ENCODE measurements around the gene CTBP2.

CTBP2 gene

DNA sequence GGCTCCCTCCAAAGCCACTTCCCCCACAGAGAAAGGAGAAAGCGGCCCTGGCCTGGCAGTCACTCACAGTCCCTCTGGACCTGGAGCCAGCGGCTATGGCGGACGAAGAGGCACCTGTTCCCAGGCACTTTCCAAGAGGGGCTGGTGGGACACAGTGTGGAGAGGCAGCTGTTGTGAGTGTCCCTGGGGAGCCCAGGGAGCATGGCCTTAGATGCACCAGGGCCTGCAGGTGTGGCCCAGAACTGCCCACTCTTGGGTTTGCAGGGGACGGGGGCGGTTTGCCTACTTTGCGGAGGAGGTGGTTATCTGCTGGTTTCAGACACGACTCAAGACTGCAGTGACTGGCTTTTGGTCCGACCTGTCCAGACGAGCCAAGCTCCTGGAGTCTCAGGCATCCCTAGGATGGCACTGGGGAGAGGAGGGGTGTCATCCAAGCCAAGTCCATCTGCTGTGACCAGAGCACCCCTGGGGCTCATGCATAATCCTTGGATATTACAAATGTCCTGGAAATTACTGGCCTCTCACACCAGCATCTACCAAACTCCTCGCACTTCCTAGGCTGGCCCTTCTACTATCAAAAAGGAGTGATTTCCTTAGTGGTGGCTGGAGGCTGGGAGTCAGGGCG is 18.4 kb downstream of the CTBP2 start:
- no peak for DNase-seq

DNA sequence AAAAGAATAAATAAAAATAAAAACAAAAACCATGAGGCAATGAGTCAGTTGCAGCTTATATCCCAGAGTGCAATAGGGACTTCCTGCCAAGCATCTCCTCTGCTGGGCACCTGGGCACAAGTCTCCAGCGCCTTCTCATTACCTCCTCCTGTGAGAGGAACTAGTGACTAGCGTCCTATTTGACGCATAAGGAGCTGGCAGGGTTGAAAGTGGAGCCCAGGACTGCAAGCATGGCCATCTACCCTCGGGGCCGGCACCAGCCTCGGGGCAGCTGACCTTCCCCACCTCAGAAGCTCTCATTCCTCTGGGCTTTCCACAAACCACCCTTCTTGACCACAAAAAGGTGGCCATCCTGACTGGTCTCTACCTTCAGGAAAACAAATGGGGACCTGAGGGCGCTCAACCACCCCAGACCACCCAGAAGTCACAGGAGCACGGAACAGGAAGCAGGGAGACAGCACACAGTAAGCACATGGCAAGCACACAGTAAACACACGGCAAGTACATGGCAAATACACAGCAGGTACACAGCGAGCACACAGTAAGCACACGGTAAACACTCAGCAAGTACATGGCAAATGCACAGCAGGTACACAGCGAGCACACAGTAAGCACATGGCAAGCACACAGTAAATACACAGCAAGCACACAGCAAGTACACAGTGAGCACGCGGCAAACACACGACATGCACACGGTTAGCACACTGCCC is 19.1 kb downstream of the CTBP2 start:
- DNase-seq, result no peak

DNA sequence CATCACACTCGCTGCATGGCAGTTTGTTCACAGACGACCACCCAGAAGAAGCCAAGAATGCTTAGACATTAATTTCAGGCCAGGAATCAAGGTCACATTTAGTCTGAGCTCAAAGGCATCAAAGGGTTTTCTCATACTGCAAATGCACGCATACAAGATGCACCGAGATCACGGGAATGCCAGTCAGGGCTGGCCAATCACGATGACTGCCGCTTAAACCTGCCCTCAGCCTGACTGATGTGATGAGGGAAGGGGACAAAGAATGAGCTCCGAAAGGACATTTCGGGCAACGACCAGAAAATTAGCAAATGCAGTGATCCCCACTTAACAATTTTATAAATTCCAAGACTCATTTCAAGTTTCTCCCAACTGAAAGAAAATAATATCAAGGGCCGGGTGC is 20.2 kb downstream of the CTBP2 start:
- no peak for DNase-seq

DNA sequence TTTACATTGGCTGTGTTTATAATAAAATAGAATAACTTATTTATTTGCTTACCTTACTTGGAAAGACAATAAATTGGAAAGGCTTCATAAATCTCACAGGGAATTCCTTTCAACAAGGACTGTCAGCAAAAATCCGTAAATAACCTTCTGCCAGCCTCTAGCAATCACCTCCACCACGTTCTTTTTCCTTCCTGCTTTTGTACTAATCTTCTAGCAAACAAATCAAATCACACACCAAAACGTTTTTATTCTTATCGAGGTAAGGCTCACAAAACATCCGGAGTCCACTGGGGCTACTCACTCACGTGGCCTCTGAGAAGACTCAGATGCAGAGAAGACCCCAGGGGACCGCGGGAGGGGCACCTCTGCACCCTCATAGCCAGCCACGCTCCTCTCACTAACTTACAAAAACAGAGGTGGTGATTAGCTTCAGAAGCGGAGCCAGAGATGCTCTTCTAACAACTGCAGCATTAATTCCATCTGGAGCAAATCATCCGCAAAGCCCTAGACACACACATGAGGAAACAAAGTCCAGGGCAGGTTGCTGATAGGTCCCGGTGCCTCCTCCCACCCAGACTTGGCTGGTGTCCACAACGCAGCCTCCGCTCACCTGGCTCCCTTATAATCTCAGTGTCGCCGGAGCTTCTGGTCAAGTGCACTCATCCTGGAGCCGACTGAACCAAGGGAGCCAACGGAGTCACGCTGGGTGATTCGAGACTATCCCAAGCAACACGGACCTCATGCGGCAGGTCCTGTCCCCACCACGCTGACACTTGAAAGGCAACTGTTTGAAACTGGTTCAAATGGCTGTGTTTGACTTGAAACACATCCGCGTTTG is 22.5 kb downstream of the CTBP2 start:
- DNase-seq, result no peak

DNA sequence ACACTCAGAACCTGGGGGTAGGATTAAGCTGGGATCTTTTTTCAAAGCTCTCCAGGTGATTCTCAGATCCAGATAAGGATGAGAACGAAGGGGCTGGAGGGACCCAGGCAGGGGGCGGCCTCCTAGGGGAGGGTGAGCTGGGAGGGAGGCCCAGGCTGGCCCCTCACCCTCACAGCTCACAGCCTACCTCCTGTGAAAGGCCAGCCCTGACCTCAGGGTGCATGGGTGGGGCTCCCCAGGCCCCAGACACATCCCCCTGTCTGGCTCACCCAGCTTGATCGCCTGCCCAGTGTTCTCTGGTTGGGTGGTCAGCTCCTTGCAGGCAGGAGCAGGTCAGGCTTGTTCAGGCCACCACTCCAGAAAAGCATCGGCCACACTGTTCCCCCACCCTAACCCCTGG is 24.3 kb downstream of the CTBP2 start:
- DNase-seq, result no peak

DNA sequence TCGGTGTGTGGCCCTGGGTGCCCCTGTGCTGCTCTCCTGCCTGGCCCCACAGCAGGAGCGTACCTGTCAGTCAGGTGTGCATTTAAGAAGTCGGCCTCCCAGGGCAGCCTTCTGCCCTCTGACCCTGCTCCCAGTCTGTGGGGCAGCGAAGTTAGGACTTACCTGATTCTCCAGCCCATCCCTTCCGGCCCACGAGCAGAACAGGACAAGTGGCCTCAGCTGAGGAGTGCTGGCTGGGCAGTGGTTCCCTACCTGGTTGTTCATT is 24.7 kb downstream of the CTBP2 start:
- no peak for DNase-seq

DNA sequence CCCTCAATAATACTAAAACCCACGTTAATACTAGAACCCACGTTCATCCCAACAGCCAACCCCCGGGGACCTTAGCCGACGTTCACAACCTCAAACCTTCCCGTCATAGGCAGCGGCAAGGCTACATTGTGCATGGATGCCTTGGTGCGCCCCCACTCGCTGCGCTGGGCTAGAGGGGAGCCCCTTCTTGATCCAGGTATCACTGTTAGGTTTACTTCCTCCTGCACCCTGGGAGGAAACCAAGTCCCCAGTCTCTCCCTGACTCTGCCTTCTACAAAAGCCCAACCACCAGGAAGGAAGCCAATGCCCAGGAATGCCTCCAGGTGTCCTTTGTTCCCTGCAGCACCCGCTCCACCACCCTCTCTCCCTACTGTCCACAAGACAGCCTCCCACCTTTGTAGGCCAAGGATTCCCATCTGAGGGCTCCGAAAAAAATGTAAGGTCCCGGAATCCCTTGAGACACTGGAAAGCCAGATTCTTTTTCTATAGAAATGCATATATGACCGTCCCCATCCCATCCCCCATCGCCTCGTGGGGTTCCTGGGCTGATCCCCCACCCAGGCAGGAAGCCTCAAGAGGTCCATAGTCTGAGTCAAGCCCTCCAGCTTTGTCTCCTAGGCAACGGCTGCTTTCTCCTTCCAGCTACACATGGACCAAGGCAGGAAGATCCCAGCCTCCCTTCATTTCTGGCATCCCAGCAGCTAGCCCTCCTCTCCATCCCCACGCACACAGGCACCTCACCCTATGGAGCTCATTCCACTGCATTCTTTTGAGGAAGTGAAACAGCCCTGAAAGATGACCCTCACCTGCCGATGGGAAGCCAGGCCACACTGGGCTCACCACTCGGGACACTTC is 25.2 kb downstream of the CTBP2 start:
- no peak for DNase-seq

DNA sequence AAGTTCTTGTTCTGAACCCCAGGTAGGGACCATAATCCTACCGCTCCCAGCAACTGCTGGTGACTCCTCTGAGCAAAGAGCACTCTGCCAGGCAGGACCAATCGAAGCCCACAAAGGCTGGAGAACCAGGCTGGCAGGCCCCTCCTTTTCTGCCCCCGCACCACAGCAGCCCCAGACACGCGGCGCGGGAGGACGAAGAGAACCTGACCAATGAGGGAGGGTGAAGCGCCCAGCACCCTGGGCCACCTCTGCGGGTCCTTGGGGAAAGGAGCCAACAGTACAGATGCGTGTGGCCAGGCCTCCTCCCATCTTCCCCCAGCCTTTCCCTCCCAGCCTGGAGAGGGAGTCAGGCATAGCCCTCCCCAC is 25.9 kb downstream of the CTBP2 start:
- DNase-seq, result no peak

DNA sequence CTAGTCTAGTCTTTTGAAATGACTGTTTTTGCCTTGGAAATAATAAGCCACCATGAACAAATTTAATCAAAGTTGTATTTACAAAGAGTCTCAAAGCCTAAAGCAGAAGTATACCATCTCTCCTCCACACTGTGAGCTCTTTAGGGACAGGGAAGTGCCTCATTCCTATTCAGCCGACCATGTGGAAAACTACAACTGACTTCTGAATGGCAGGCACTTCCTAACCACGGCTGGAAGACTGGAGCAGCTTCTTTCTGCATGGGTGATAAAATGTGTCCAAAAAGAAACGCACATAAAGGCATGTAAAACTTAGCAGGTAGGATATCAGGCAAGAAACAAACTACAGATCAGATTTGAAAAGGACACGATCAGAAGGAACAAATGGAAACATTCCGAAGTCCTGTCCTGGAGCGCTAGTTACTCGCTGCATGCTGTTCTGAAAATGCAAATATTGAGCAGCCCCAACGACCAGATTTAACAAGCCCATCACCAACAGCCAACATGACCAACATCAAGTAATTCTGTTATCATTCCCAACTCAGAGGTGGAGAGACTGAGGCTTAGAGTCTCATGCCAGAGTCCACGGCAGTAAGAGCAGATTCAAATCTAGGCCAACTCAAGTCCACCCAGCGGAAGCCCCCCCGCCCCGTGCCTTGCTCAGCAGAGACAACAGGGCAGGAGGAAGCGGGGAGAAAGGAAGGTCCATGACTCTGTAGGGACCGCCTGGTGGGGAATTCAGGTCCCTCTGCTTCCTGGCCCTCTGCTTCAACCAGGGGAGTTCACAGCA is 26.5 kb downstream of the CTBP2 start:
- no peak for DNase-seq

DNA sequence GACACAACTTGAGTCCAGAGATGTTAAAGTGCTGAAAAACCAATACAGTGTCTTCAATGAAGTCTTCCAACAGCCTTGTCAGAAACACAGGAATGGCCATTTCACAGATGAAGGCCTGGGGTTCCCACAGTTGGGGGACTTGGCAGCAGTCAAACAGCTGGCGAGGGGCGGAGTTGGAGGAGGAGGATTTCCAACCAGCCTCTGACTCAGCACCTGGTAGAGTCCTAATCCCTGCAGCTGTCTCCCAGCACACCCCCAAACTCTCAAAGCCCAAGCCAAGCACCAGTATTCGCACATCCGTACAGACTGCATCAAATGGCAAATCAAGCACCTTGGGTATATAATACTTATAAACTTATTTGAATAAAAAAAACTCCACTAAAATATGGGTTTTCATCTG is 28.0 kb downstream of the CTBP2 start:
- no peak for DNase-seq

DNA sequence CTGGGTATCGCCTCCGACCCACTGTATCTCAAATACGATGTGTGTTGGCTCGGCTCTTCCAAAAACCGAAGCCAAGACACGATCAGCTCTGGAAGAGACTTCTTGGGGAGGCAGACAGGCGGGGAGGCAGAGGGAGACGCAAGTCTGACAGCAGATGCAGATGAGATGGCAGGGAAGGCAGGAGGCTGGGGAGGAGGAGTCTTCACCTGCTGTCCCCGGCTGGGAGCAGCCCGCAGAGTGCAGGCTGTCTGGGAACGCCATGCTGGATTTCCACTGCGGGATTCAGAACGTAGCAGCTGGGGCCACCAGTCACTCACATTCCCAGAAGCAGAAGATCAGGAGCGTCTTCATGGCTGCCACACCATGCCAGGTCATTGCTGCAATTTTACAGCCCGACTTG is 29.4 kb downstream of the CTBP2 start:
- no peak for DNase-seq

DNA sequence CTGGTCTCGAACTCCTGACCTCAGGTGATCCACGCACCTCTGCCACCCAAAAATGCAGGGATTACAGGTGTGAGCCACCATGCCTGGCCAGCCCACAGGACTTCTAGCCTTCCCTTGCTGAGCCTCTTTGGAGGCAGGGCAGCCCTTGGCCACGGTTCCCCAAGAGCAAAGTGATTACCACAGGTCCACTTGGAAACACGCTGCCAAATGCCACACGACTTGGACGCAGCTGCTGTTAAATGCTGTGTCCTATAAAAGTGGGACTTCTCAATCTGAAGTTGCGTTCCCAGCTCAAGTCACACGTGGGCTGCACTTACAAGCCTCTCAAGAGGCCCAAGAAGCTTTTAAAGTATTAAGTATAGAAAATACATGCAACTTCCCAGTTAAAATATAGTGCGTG is 30.1 kb downstream of the CTBP2 start:
- no peak for DNase-seq

DNA sequence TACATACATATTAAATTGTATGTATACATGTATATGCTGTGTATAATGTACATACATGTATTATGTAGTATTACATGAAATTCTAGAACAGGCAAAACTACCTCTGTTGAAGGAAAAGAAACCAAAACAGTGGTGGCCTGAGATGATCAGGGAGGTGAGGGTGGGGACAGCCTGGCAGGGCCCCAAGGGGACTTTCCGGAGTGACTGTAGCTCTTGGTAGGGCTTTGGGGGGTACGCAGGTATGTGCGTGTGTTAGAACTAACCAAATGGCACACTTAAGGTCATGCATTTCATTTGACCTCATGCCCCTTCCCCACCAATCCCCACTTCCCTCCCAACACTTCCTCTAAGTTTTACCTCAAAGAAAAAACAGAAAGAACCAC is 31.3 kb downstream of the CTBP2 start:
- no peak for DNase-seq

DNA sequence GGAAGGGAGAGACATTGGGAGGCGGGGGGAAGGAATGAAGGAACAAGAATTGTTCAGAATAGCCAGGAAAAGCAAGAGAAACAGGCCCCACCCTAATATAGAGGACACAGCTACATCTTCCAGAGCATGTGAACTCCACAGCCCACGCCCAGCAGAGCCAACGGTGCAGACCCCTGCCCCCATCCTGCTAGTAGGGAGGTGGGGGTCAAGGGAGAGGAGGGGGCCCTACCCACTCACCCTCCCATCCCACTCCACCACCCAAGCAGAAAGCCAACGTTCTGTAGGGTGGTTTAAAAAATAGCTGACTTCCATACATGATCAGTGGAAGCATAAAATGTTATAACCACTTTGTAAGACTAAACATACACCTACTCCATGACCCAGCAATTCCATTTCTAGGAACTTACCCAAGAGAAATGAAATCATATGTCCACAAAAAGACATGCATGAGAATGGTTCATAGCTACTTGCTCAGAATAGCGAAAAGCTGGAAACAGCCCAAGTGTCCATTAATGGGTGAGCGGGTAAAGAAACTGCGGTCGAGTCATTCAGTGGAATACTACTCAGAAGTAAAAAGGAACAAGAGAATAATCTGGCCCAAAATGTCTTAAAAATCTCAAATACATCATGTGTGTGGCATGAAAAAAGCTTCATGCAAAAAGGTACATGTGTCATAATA is 31.8 kb downstream of the CTBP2 start:
- DNase-seq, result no peak

DNA sequence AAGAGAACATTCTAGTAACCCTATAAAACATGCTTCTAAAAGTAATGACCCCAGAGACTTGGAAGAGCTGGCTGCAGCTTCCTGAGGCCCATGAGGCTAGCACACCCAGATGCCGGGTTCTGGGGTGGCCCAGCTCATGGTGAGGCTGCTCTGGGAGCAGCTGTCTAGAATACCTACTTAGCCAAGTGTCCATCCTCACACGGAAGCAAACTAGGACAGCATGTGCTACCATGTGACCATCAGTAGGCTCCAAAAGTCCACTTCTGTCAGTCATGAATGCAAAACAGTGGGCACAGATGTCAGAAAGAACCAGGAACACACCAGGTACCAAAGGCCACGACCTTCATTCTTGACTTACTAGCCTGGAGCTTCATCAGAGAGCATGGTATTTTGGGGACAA is 32.4 kb downstream of the CTBP2 start:
- no peak for DNase-seq

DNA sequence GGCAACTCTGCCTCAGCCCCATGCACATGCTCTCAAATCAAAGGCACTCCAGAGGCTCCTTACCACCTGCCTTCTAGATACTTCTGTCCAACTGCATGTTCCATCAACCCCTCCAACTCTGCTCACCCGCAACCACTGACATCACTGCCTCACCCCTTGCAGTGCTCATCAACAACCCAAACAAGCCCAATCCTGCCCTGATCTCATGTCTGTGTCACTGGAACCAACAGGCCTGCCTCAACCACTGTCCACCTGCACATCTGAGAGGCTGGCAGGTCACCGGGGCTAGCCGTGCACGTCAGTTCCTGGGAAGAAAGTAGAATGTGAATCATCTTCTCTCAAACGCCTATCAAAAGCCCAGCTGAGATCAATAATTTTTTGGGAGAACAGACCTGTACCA is 33.3 kb downstream of the CTBP2 start:
- DNase-seq, result no peak

DNA sequence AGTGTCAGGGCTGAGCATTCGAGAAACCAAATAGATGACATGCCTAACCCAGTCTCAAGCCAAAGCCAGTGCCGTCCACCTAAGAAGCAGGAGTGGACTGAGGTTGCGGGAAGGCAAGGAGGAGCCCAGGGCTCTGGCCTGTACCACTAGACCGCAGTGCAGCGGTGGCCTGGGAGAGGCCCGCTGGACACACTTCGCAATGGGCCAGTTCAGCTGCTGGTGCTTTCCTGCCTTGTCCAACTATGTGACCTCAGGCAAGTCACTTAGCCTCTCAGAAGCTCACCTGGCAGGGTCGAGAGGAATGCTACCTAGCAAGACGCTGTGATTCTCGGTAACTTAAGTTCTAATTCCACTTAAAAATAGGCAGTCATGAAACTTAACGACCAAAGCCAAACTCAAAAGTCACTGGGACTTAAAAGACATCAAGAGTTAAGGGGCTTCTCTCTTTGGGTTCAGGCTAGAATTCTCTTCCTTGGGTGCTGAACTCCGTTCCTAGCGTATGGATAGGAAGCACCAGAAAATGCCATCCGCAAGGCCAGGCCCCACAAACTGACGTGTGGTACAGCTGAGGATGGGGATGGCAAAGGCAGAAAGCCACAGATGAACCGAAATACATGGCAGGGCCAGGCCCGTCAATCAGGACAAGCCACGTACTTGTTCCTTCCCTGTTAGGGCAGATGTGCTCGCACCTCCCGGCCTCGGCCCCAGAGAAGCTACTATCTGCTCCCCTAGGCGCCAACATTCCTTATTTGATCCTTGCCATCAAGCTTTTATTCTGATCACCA is 34.2 kb downstream of the CTBP2 start:
- DNase-seq, result no peak

DNA sequence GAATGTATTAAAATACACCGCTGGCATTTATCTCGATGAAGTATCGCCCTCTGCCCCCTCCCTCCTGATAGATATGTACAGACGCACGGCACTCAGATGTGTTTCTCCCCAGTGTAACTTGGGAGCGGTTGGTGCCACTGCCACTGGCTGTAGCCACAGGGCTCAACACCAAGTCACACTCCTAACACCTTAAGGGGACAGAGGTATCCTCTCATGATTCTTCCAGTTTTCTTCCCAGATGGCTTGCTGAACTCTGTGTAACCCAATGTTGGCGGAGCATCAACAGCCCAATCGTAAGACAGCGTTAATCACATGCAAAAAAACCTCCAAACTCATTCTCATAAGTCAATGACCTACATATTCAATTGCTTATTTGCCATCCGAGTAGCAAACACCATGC is 35.5 kb downstream of the CTBP2 start:
- DNase-seq, result no peak

DNA sequence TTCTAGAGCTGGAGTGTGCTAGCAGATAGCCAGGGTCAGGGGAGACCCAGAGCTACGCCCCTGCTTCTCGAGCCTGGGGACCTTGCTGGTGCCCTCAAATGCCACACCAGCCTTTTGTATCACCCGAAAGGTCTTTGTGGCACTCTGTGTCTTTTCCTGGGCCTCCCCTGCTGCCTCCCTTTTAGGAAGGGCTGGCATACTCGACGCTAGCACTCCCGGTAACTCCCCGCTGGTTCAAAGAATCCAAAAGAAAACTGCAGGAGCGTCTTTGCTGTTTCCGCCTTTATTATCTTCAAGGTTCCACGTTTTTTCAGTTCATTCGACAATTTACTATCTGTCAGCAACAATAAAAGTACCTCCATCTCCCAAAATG is 36.3 kb downstream of the CTBP2 start:
- no peak for DNase-seq

DNA sequence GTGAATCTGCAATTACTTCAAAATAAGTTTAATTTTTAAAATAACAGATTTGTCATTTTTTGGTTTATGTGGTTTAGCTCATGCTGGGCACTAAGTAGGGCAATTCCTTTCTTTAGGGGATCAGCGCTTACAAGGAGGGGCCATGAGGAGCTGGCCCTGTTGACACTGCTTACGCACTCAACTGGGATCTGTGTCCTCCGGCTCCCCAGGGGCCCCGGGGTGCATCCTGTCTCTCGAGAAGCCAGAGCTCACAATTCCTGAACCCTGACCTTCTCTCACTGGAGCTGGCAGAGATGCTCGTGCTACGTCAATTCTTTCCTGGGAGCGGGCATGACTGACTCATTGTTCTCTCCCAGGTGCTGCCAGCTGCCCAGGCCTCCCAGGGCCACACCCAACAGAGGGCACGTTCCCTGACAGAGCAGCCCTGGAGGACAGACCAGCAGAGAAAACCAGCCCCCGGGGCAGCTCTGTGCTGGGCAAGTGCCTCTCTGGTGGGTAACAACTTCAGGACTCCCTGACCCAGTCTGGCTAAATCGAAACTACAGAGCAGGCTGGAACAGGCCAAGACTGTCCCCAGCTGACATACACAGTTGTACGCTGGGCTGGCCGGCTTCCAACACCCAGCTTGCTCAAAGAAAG is 36.8 kb downstream of the CTBP2 start:
- no peak for DNase-seq

DNA sequence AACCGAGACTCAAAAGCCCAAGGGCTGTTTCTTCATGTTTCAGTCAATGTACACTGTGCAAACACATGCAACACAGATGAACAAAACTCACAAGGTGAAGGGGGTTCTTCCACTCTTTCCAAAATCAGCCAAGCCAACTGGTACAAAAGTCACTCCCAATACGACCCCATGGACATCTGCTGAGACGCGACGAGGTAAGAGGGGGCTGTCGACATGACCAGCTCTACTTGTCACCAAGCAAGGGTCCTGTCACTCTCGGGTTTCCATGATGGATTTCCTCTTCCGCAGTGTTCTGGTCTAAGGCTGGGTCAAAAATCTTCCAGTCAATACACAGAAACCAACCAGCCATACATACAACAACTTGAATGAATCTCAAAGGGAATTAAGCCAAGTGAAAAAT is 37.8 kb downstream of the CTBP2 start:
- DNase-seq, result no peak

Data from DMS 273 treated with DMSO at 0.1 percent for 48 hours (cell line).